ENCODE results near the gene THEMIS2. TPM values are rescaled to one million over a fixed set of nuclear protein-coding genes. Genes with fewer than 3 reads are reported as not detected.
A peak's percentile ranks its signal among the peaks of the same experiment; 100 is the strongest.

THEMIS2 gene
- total RNA-seq, 1 donor from 2014 or later, result 1.2 TPM

- H3K27ac Mint-ChIP-seq (ENCODE audit: unreplicated experiment), result peak overlapping the region; percentile 98
- DNase-seq (ENCODE audit: low spot score), result no peak
- no peaks in the 10 kb centered on the region for H3K27me3 Mint-ChIP-seq (ENCODE audit: low read depth)
- peaks cover 17% of the 10 kb centered on the region for H3K4me1 Mint-ChIP-seq (ENCODE audit: low read depth)
- no peaks in the 10 kb centered on the region for H3K36me3 Mint-ChIP-seq (ENCODE audit: low read depth)
- peak overlapping the region; percentile 95 for H3K4me3 Mint-ChIP-seq (ENCODE audit: unreplicated experiment)
- TF ChIP-seq CTCF (IDR thresholded peaks at IDR 0.05), result no peak
- no peaks in the 10 kb centered on the region for H3K9me3 Mint-ChIP-seq (ENCODE audit: low read depth)
Observed at GRCh38 chr1:27831568-27832410, 40.6 kb upstream of the THEMIS2 start.

GRCh38 chr1:27832762-27833161 lies 39.6 kb upstream of the THEMIS2 start:
- Mint-ChIP-seq H3K36me3 (ENCODE audit: low read depth) (no peaks in the 10 kb centered on the region), H3K4me3 (ENCODE audit: unreplicated experiment) (no peak overlapping the region), H3K27ac (ENCODE audit: unreplicated experiment) (peak overlapping the region; percentile 50), H3K9me3 (ENCODE audit: low read depth) (no peaks in the 10 kb centered on the region), H3K27me3 (ENCODE audit: low read depth) (no peaks in the 10 kb centered on the region), H3K4me1 (ENCODE audit: low read depth) (peaks cover 17% of the 10 kb centered on the region)
- no peak for TF ChIP-seq CTCF (IDR thresholded peaks at IDR 0.05)
- no peak for DNase-seq (ENCODE audit: low spot score)

GRCh38 chr1:27833470-27833869 lies 38.9 kb upstream of the THEMIS2 start:
- DNase-seq (ENCODE audit: low spot score), result no peak
- Mint-ChIP-seq H3K36me3 (ENCODE audit: low read depth) (no peaks in the 10 kb centered on the region), H3K9me3 (ENCODE audit: low read depth) (no peaks in the 10 kb centered on the region), H3K4me1 (ENCODE audit: low read depth) (peaks cover 17% of the 10 kb centered on the region), H3K27me3 (ENCODE audit: low read depth) (no peaks in the 10 kb centered on the region), H3K27ac (ENCODE audit: unreplicated experiment) (peak overlapping the region; percentile 41), H3K4me3 (ENCODE audit: unreplicated experiment) (no peak overlapping the region)
- no peak for TF ChIP-seq CTCF (IDR thresholded peaks at IDR 0.05)

GRCh38 chr1:27835046-27835445 lies 37.3 kb upstream of the THEMIS2 start:
- H3K4me3 Mint-ChIP-seq (ENCODE audit: unreplicated experiment), result no peak overlapping the region
- no peak for DNase-seq (ENCODE audit: low spot score)
- H3K27ac Mint-ChIP-seq (ENCODE audit: unreplicated experiment), result no peak overlapping the region
- H3K36me3 Mint-ChIP-seq (ENCODE audit: low read depth), result peaks cover 2% of the 10 kb centered on the region
- peaks cover 17% of the 10 kb centered on the region for H3K4me1 Mint-ChIP-seq (ENCODE audit: low read depth)
- H3K27me3 Mint-ChIP-seq (ENCODE audit: low read depth), result no peaks in the 10 kb centered on the region
- no peak for TF ChIP-seq CTCF (IDR thresholded peaks at IDR 0.05)
- H3K9me3 Mint-ChIP-seq (ENCODE audit: low read depth), result no peaks in the 10 kb centered on the region

- no peak for TF ChIP-seq CTCF (IDR thresholded peaks at IDR 0.05)
- H3K9me3 Mint-ChIP-seq (ENCODE audit: low read depth), result no peaks in the 10 kb centered on the region
- H3K36me3 Mint-ChIP-seq (ENCODE audit: low read depth), result peaks cover 4% of the 10 kb centered on the region
- H3K4me1 Mint-ChIP-seq (ENCODE audit: low read depth), result peaks cover 17% of the 10 kb centered on the region
- DNase-seq (ENCODE audit: low spot score), result no peak
- H3K27me3 Mint-ChIP-seq (ENCODE audit: low read depth), result no peaks in the 10 kb centered on the region
- H3K27ac Mint-ChIP-seq (ENCODE audit: unreplicated experiment), result no peak overlapping the region
- H3K4me3 Mint-ChIP-seq (ENCODE audit: unreplicated experiment), result no peak overlapping the region
Observed at GRCh38 chr1:27835501-27835900, 36.8 kb upstream of the THEMIS2 start.
